Loucy (cell line): Measurements from ENCODE around the gene XYLB.

Experiments
- H2AFZ ChIP-seq: fragments of 200-600 bp; sonication (generic); 2 replicates; pipeline ENCODE4 v1.6.0; 2016; ENCODE audit warnings: antibody characterized with exemption, mild to moderate bottlenecking, low read length, moderate library complexity
- H3F3A ChIP-seq: fragments of 200-600 bp; 2 replicates; pipeline ENCODE4 v1.6.0; 2016; ENCODE audit warnings: antibody characterized with exemption, low read depth, mild to moderate bottlenecking
- H3K27me3 ChIP-seq: fragments of 200-600 bp; sonication (generic); 2 replicates; pipeline ENCODE4 v1.6.1; 2014; ENCODE audit warnings: low read length, mild to moderate bottlenecking; ENCODE audit not compliant: insufficient read depth, poor library complexity, severe bottlenecking
- H3K36me3 ChIP-seq: fragments of 200-600 bp; sonication (generic); 2 replicates; pipeline ENCODE4 v1.6.1; 2016; ENCODE audit warnings: low read length; ENCODE audit not compliant: insufficient read depth
- H3K4me1 ChIP-seq: fragments of 200-600 bp; sonication (generic); 2 replicates; pipeline ENCODE4 v1.5.1; 2014; ENCODE audit warnings: low read length, mild to moderate bottlenecking; ENCODE audit not compliant: insufficient read depth, poor library complexity, severe bottlenecking
- H3K4me2 ChIP-seq: fragments of 200-600 bp; sonication (generic); 2 replicates; pipeline ENCODE4 v1.6.0; 2014; ENCODE audit warnings: antibody characterized with exemption, low read length, low read depth, mild to moderate bottlenecking; ENCODE audit not compliant: poor library complexity, severe bottlenecking
- H3K4me3 ChIP-seq: fragments of 200-600 bp; sonication (generic); 2 replicates; pipeline ENCODE4 v1.5.1; 2014; ENCODE audit warnings: low read length, mild to moderate bottlenecking, mixed read lengths; ENCODE audit not compliant: poor library complexity, severe bottlenecking
- H3K79me2 ChIP-seq: fragments of 200-600 bp; sonication (generic); 2 replicates; pipeline ENCODE4 v1.6.1; 2014; ENCODE audit warnings: low read length; ENCODE audit not compliant: insufficient read depth
- H3K9ac ChIP-seq: fragments of 200-600 bp; sonication (generic); 2 replicates; pipeline ENCODE4 v1.6.0; 2014; ENCODE audit warnings: mild to moderate bottlenecking, low read depth, low read length, moderate library complexity; ENCODE audit not compliant: poor library complexity, severe bottlenecking
- H3K9me2 ChIP-seq: fragments of 200-600 bp; sonication (generic); replicated peaks from 2 replicates; pipeline ENCODE4 v1.6.1; 2016; ENCODE audit warnings: low read depth, low read length, mixed read lengths
- H3K9me3 ChIP-seq: fragments of 200-600 bp; sonication (generic); 2 replicates; pipeline ENCODE4 v1.6.1; 2014; ENCODE audit warnings: mild to moderate bottlenecking, antibody characterized with exemption, low read length, low read depth; ENCODE audit not compliant: insufficient read depth
- H4K20me1 ChIP-seq: fragments of 200-600 bp; sonication (generic); 2 replicates; pipeline ENCODE4 v1.6.0; 2014; ENCODE audit warnings: antibody characterized with exemption, low read length, mild to moderate bottlenecking; ENCODE audit not compliant: insufficient read depth, poor library complexity, severe bottlenecking
- EZH2phosphoT487 ChIP-seq: fragments of 200-600 bp; IDR thresholded peaks from 2 replicates; pipeline ENCODE4 v1.6.1; 2018; ENCODE audit warnings: antibody characterized with exemption, mild to moderate bottlenecking, moderate library complexity, borderline replicate concordance
- TF ChIP-seq, protein P1 (sequence below): fragments of 200-600 bp; sonication (generic); conservative IDR thresholded peaks from 2 replicates; pipeline ENCODE4 v1.5.1; 2014; ENCODE audit warnings: mild to moderate bottlenecking, antibody characterized with exemption, low read length

Gene XYLB

GRCh38 chr3:38349684-38350359, 3.2 kb downstream of the XYLB start:
- H3K9ac ChIP-seq, result no peak overlapping the region

GRCh38 chr3:38353151-38353550, 6.6 kb downstream of the XYLB start:
- TF ChIP-seq, protein P1, sequence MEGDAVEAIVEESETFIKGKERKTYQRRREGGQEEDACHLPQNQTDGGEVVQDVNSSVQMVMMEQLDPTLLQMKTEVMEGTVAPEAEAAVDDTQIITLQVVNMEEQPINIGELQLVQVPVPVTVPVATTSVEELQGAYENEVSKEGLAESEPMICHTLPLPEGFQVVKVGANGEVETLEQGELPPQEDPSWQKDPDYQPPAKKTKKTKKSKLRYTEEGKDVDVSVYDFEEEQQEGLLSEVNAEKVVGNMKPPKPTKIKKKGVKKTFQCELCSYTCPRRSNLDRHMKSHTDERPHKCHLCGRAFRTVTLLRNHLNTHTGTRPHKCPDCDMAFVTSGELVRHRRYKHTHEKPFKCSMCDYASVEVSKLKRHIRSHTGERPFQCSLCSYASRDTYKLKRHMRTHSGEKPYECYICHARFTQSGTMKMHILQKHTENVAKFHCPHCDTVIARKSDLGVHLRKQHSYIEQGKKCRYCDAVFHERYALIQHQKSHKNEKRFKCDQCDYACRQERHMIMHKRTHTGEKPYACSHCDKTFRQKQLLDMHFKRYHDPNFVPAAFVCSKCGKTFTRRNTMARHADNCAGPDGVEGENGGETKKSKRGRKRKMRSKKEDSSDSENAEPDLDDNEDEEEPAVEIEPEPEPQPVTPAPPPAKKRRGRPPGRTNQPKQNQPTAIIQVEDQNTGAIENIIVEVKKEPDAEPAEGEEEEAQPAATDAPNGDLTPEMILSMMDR, result no peak
- TF ChIP-seq EZH2phosphoT487, result no peak
- no peak overlapping the region for H3K4me3 ChIP-seq
- H3K79me2 ChIP-seq, result peaks cover 30% of the 10 kb centered on the region
- H4K20me1 ChIP-seq, result no peaks in the 10 kb centered on the region
- H3F3A ChIP-seq, result no peaks in the 10 kb centered on the region
- peaks cover 39% of the 10 kb centered on the region for H3K4me1 ChIP-seq
- H3K9me2 ChIP-seq, result no peaks in the 10 kb centered on the region
- peaks cover 4% of the 10 kb centered on the region; the same call in 1 of the 2 replicates for H3K36me3 ChIP-seq
- H2AFZ ChIP-seq, result no peak overlapping the region
- no peak overlapping the region for H3K9ac ChIP-seq
- H3K9me3 ChIP-seq, result no peaks in the 10 kb centered on the region
- H3K27me3 ChIP-seq, result no peaks in the 10 kb centered on the region
- no peak overlapping the region for H3K4me2 ChIP-seq

More at GRCh38 chr3:38349684-38350359, 3.2 kb downstream of the XYLB start:
- Histone ChIP-seq H3K4me1 (peaks cover 39% of the 10 kb centered on the region), H3K4me3 (peak overlapping the region; percentile 93), H4K20me1 (no peaks in the 10 kb centered on the region), H3K36me3 (peaks cover 4% of the 10 kb centered on the region; the same call in 1 of the 2 replicates), H2AFZ (no peak overlapping the region), H3F3A (no peaks in the 10 kb centered on the region), H3K4me2 (peak overlapping the region; percentile 79), H3K9me2 (no peaks in the 10 kb centered on the region), H3K9me3 (no peaks in the 10 kb centered on the region), H3K27me3 (no peaks in the 10 kb centered on the region), H3K79me2 (peaks cover 38% of the 10 kb centered on the region)
- TF ChIP-seq, protein P1, result no peak
- TF ChIP-seq EZH2phosphoT487, result no peak

GRCh38 chr3:38354588-38355330, 8.2 kb downstream of the XYLB start:
- TF ChIP-seq, protein P1, result no peak
- no peak for TF ChIP-seq EZH2phosphoT487
- no peaks in the 10 kb centered on the region for H3F3A ChIP-seq
- peaks cover 25% of the 10 kb centered on the region for H3K4me1 ChIP-seq
- no peaks in the 10 kb centered on the region for H3K27me3 ChIP-seq
- no peaks in the 10 kb centered on the region for H4K20me1 ChIP-seq
- peak overlapping the region; percentile 34 for H3K4me2 ChIP-seq
- H3K9ac ChIP-seq, result no peak overlapping the region
- no peak overlapping the region for H2AFZ ChIP-seq
- no peaks in the 10 kb centered on the region for H3K9me3 ChIP-seq
- H3K9me2 ChIP-seq, result no peaks in the 10 kb centered on the region
- peaks cover 4% of the 10 kb centered on the region; the same call in 1 of the 2 replicates for H3K36me3 ChIP-seq
- peaks cover 17% of the 10 kb centered on the region; the same call in 1 of the 2 replicates for H3K79me2 ChIP-seq
- peak overlapping the region; percentile 6 for H3K4me3 ChIP-seq
